Measurements from ENCODE around the gene RAPGEF4.

The RAPGEF4 gene

DNA sequence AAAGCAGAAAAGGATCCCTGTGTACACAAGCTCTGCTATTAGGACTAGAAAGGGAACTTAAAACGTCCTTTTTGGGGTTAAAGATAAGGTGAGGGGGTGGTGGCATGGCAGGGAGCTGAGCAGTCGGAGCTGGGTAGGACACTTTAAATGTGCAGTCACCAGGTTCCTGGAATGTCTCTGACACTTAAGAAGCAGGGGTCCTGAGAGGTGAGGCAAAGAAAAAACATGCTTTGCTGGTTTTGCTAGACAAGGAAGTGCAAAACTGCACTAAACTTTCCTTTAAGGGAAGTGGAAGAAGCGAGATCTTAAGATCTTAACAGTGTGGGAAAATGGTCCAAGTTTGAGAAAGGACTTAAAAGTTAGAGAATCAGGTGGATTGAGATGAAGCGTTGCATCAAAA, 240.5 kb downstream of the RAPGEF4 start:
- in situ Hi-C loops (cut with MboI; ENCODE audit: low sequenced_read_pairs, unreplicated experiment): no loop called here
- TF ChIP-seq, protein P1, sequence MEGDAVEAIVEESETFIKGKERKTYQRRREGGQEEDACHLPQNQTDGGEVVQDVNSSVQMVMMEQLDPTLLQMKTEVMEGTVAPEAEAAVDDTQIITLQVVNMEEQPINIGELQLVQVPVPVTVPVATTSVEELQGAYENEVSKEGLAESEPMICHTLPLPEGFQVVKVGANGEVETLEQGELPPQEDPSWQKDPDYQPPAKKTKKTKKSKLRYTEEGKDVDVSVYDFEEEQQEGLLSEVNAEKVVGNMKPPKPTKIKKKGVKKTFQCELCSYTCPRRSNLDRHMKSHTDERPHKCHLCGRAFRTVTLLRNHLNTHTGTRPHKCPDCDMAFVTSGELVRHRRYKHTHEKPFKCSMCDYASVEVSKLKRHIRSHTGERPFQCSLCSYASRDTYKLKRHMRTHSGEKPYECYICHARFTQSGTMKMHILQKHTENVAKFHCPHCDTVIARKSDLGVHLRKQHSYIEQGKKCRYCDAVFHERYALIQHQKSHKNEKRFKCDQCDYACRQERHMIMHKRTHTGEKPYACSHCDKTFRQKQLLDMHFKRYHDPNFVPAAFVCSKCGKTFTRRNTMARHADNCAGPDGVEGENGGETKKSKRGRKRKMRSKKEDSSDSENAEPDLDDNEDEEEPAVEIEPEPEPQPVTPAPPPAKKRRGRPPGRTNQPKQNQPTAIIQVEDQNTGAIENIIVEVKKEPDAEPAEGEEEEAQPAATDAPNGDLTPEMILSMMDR (IDR thresholded peaks at IDR 0.05; ENCODE audit: borderline replicate concordance, control extremely low read depth, extremely low read depth, insufficient read depth, missing control alignments): no peak
- no peak for DNase-seq (ENCODE audit: low spot score)

DNA sequence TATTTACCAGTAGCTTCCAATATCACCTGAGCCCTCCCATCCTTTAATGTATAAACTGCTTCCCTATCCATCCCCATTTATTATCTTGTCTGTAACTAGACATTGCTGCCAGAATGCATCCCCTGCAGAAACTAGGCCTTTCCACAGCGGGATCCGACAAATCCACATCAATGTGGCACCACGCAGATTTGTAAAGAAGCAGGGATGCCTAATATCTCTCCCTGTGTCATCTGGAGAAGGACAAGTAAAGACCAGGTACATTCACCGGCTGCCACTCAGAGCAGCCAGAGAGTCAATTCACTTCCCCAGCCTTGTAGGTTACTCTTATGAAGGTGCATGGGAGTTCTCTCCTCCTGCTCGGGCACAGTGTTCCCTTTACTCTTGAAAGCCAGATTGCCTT, 241.2 kb downstream of the RAPGEF4 start:
- TF ChIP-seq, protein P1 (IDR thresholded peaks at IDR 0.05; ENCODE audit: borderline replicate concordance, control extremely low read depth, extremely low read depth, insufficient read depth, missing control alignments): no peak
- no peak for DNase-seq (ENCODE audit: low spot score)
- in situ Hi-C loops (cut with MboI; ENCODE audit: low sequenced_read_pairs, unreplicated experiment): no loop called here

DNA sequence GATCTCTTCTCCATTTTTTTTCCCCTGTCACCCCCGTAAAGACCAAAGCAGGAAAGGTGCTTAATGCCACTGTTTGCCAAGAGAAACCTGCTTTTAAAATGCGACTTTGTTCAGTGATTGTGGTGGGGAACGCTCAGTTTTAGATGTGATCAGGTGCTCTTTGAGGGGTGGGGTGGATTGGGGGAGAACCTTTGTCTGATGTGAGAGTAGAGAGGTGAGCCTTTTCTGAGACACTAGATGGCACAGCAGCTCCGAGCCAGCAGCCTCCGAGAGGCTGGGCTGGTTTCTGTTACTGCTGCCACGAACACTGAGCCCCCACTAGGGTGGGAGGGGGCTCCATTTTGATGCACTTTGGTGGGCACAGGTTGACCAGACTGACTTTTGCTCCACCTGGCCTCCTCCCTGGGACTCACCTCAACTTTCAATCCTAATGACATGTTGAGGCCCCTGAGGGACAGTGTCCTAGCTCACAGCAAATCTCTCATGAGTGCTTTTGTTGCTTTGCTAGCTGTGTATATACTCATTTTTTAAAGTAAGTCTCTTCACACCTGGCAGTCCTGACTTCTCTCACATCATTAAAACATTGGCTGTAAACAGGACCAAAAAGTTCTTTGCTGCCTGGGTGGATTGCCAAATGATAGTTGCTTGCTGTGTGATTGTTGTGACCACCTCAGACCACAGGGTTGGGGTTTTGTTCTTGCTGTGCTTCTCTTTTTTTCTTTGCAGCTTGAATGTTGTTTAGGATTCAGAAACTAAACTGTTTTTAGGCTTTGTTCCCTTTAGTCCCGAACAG, 241.8 kb downstream of the RAPGEF4 start:
- in situ Hi-C loops (cut with MboI; ENCODE audit: low sequenced_read_pairs, unreplicated experiment): no loop called here
- TF ChIP-seq, protein P1 (IDR thresholded peaks at IDR 0.05; ENCODE audit: borderline replicate concordance, control extremely low read depth, extremely low read depth, insufficient read depth, missing control alignments): no peak
- no peak for DNase-seq (ENCODE audit: low spot score)

DNA sequence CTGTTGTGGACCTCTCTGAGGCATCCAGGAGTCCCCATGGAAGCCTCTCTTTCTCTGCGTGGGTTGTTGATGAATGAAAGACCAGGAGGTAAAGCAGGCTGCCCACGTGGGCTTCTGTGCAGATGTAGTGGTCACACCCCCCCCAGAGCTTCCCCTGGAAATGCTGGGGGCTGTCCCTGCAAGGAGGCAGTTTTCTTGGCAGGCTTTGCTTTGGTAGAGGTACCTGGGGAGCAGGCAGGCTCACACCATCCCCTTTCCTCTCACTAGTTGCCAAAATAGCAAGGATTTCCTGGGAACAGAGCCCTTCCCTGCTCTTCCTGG, 242.4 kb downstream of the RAPGEF4 start:
- no peak for DNase-seq (ENCODE audit: low spot score)
- TF ChIP-seq, protein P1 (IDR thresholded peaks at IDR 0.05; ENCODE audit: borderline replicate concordance, control extremely low read depth, extremely low read depth, insufficient read depth, missing control alignments): no peak
- in situ Hi-C loops (cut with MboI; ENCODE audit: low sequenced_read_pairs, unreplicated experiment): no loop called here

DNA sequence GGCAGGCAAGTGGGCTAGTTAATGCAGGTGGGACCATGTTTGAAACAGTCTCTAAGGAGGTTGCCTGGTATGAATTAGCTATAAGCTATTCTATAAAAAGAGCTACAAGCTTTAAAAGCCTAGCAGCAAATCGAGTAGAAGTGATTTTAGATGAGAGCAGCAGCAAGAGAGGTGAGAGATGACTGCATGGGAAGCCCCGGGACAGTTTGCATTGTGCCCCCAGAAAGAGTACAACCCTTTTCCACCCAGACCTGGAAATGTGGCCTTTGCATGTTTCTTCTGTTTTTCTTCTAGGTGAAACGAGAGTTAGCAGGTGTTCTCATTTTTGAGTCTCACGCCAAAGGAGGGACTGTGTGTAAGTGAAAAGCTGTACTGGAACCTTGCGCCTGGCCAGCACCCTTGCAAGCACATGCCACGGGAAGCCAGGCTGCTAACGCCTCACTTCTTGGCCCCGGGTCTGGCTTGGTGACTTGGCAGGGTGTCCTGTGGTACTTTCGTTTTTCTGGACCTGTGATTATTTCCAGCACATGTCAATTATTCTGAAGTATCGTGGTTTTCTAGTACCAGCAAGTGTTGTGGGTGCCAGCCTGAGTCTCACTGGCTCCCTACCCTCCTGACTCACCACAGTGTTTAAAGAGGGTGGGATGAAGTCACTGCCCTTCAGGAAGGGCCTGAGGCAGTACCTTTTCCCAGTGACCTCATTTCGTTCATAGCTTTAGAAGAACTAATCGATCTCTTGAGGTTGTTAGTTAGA, 249.7 kb downstream of the RAPGEF4 start:
- in situ Hi-C loops (cut with MboI; ENCODE audit: low sequenced_read_pairs, unreplicated experiment): no loop called here
- TF ChIP-seq, protein P1 (IDR thresholded peaks at IDR 0.05; ENCODE audit: borderline replicate concordance, control extremely low read depth, extremely low read depth, insufficient read depth, missing control alignments): no peak
- no peak for DNase-seq (ENCODE audit: low spot score)

DNA sequence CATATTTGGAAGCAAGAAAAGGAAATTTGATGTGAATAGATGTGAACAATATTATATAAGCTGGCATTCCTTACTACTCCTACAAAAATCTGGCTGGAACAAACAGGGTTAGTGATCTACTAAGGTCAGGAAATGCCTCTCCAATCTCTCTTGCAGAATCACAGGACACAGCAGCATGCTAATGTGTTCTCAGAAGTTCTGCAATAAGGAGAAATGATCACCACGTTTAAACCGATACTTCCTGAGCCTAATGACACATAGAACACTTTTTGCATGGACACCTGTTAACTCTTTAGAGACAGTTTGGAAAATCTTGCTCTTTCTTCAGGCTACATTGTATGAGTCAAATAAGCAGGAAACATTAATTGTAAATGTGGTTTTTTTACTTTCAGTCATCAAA, 250.4 kb downstream of the RAPGEF4 start:
- TF ChIP-seq, protein P1 (IDR thresholded peaks at IDR 0.05; ENCODE audit: borderline replicate concordance, control extremely low read depth, extremely low read depth, insufficient read depth, missing control alignments): no peak
- no peak for DNase-seq (ENCODE audit: low spot score)
- in situ Hi-C loops (cut with MboI; ENCODE audit: low sequenced_read_pairs, unreplicated experiment): no loop called here
